ENCODE measurements around the gene DOCK2. TPM values are rescaled to one million over a fixed set of nuclear protein-coding genes. Genes with fewer than 3 reads are reported as not detected.

DOCK2 gene
- total and polyA plus RNA-seq, 2 donors (not counting 1 experiment from before 2014, with no cell fraction given), result 112 to 330 TPM

GRCh38 chr5:169628892-169629291 lies 8.2 kb upstream of the DOCK2 start:
- Mint-ChIP-seq H3K27ac (no peak overlapping the region), H3K4me3 (no peak overlapping the region), H3K4me1 (peaks cover 2% of the 10 kb centered on the region), H3K27me3 (no peaks in the 10 kb centered on the region), H3K9me3 (ENCODE audit: insufficient read depth) (no peaks in the 10 kb centered on the region)
- ATAC-seq (ENCODE audit: low read depth) (no peak), DNase-seq (no peak)
- H3K9ac ChIP-seq (ENCODE audit: low read length), result no peak overlapping the region
- no peak overlapping the region for H2AFZ ChIP-seq (ENCODE audit: insufficient read depth, low read depth, low read length, poor library complexity, severe bottlenecking)
- H3K4me2 ChIP-seq (replicated peaks; ENCODE audit: low read depth, low read length, poor library complexity, severe bottlenecking), result no peak overlapping the region
- ChIA-PET CTCF (no interaction called here), POLR2A (no interaction called here)
- no peaks in the 10 kb centered on the region for H3K4me1 ChIP-seq (ENCODE audit: control insufficient read depth in 2 of 2, insufficient read depth in 2 of 2, low read length in 2 of 2)
- WGBS (ENCODE audit: insufficient coverage), result no CpG with 5 or more reads among the region's 2 CpGs
- no peaks in the 10 kb centered on the region for H3K79me2 ChIP-seq (ENCODE audit: control insufficient read depth, insufficient read depth, low read length)
- intact Hi-C loops (cut with micrococcal nuclease), result no loop called here
- H3K4me3 ChIP-seq (ENCODE audit: control extremely low read depth in 1 of 5, extremely low read depth in 1 of 5, insufficient read depth in 1 of 5, low read depth in 2 of 5, low read length in 4 of 5), result no peak overlapping the region
- H3K27me3 ChIP-seq (replicated peaks in 1 of 4; ENCODE audit: control extremely low read depth in 1 of 4, control insufficient read depth in 3 of 4, insufficient read depth in 4 of 4, low read length in 3 of 4), result peaks cover 0 to 4% (median 0%) of the 10 kb centered on the region in 4 experiments
- no peaks in the 10 kb centered on the region for H4K20me1 ChIP-seq (ENCODE audit: control insufficient read depth, insufficient read depth, low read length, poor library complexity, severe bottlenecking)
- H3K9me3 ChIP-seq (ENCODE audit: control extremely low read depth in 1 of 3, control insufficient read depth in 2 of 3, insufficient read depth in 1 of 3, low read length in 2 of 3), result no peaks in the 10 kb centered on the region
- TF ChIP-seq EZH2 (IDR thresholded peaks at IDR 0.05; ENCODE audit: borderline replicate concordance, insufficient read depth, low read depth, low read length, poor library complexity, severe bottlenecking) (no peak), CTCF (IDR thresholded peaks at IDR 0.05) (no peak)
- no peak overlapping the region for H3K27ac ChIP-seq (ENCODE audit: low read length in 2 of 2)
- H3K36me3 ChIP-seq (replicated peaks in 1 of 2; ENCODE audit: control extremely low read depth in 1 of 2, control insufficient read depth in 1 of 2, extremely low read depth in 1 of 2, insufficient read depth in 2 of 2, low read length in 1 of 2), result no peaks in the 10 kb centered on the region

GRCh38 chr5:169629847-169630548 lies 7.1 kb upstream of the DOCK2 start:
- ChIA-PET CTCF (no interaction called here), POLR2A (no interaction called here)
- H3K9ac ChIP-seq (ENCODE audit: low read length), result no peak overlapping the region
- ATAC-seq (ENCODE audit: low read depth), result no peak
- H3K36me3 ChIP-seq (replicated peaks in 1 of 2; ENCODE audit: control extremely low read depth in 1 of 2, control insufficient read depth in 1 of 2, extremely low read depth in 1 of 2, insufficient read depth in 2 of 2, low read length in 1 of 2), result no peaks in the 10 kb centered on the region
- no peaks in the 10 kb centered on the region for H3K4me1 ChIP-seq (ENCODE audit: control insufficient read depth in 2 of 2, insufficient read depth in 2 of 2, low read length in 2 of 2)
- H2AFZ ChIP-seq (ENCODE audit: insufficient read depth, low read depth, low read length, poor library complexity, severe bottlenecking), result no peak overlapping the region
- H4K20me1 ChIP-seq (ENCODE audit: control insufficient read depth, insufficient read depth, low read length, poor library complexity, severe bottlenecking), result no peaks in the 10 kb centered on the region
- 75% methylated on average over 2 of the region's 6 CpGs for WGBS (ENCODE audit: insufficient coverage)
- no peak for DNase-seq
- no peak overlapping the region for H3K4me3 ChIP-seq (ENCODE audit: control extremely low read depth in 1 of 5, extremely low read depth in 1 of 5, insufficient read depth in 1 of 5, low read depth in 2 of 5, low read length in 4 of 5)
- H3K9me3 Mint-ChIP-seq (ENCODE audit: insufficient read depth), result peaks cover 5% of the 10 kb centered on the region
- no peaks in the 10 kb centered on the region for H3K79me2 ChIP-seq (ENCODE audit: control insufficient read depth, insufficient read depth, low read length)
- no peak overlapping the region for H3K27ac Mint-ChIP-seq
- TF ChIP-seq EZH2 (IDR thresholded peaks at IDR 0.05; ENCODE audit: borderline replicate concordance, insufficient read depth, low read depth, low read length, poor library complexity, severe bottlenecking), result no peak
- no peak for TF ChIP-seq CTCF (IDR thresholded peaks at IDR 0.05)
- no peak overlapping the region for H3K27ac ChIP-seq (ENCODE audit: low read length in 2 of 2)
- H3K4me3 Mint-ChIP-seq, result no peak overlapping the region
- no peak overlapping the region for H3K4me2 ChIP-seq (replicated peaks; ENCODE audit: low read depth, low read length, poor library complexity, severe bottlenecking)
- H3K27me3 Mint-ChIP-seq, result no peaks in the 10 kb centered on the region
- intact Hi-C loops (cut with micrococcal nuclease), result no loop called here
- H3K4me1 Mint-ChIP-seq, result no peaks in the 10 kb centered on the region
- H3K27me3 ChIP-seq (replicated peaks in 1 of 4; ENCODE audit: control extremely low read depth in 1 of 4, control insufficient read depth in 3 of 4, insufficient read depth in 4 of 4, low read length in 3 of 4), result peaks cover 0 to 4% (median 0%) of the 10 kb centered on the region in 4 experiments
- H3K9me3 ChIP-seq (ENCODE audit: control extremely low read depth in 1 of 3, control insufficient read depth in 2 of 3, insufficient read depth in 1 of 3, low read length in 2 of 3), result no peaks in the 10 kb centered on the region
